Suprapubic skin (tissue), 4 donors: ENCODE measurements around the gene TMEM145. TPM values are rescaled to one million over a fixed set of nuclear protein-coding genes. Genes with fewer than 3 reads are reported as not detected.
A peak's percentile ranks its signal among the peaks of the same experiment; 100 is the strongest.
"Not testable (repeated sequence)": the region's sequence is repeated elsewhere in the genome, so short reads cannot be mapped to it uniquely, and the experiment has no call there.

ENCODE experiments used
- DNase-seq, 2 donors: peaks; one replicate each; pipeline ENCODE4 v3.0.0-alpha.2; 2019; ENCODE audit warnings: low spot score in 2 of 2
- H3K27ac ChIP-seq: fragments of 200-600 bp; sonication (generic); one replicate; pipeline ENCODE4 v1.5.1; 2019
- H3K27me3 ChIP-seq: fragments of 200-600 bp; sonication (generic); one replicate; pipeline ENCODE4 v1.5.1; 2019
- H3K36me3 ChIP-seq: fragments of 200-600 bp; sonication (generic); one replicate; pipeline ENCODE4 v1.5.1; 2019
- H3K4me1 ChIP-seq: fragments of 200-600 bp; sonication (generic); one replicate; pipeline ENCODE4 v1.5.1; 2019
- H3K4me3 ChIP-seq: fragments of 200-600 bp; sonication (generic); one replicate; pipeline ENCODE4 v1.5.1; 2019; ENCODE audit warnings: mild to moderate bottlenecking
- H3K9me3 ChIP-seq: fragments of 200-600 bp; sonication (generic); one replicate; pipeline ENCODE4 v1.5.1; 2019
- CTCF ChIP-seq, 2 donors: fragments of 200-600 bp in 1 of 2; fragments of 450-650 bp in 1 of 2; sonication (generic) in 1 of 2; IDR thresholded peaks; one replicate each; pipeline ENCODE4 v1.5.1; 2016 to 2019; ENCODE audit warnings: antibody characterized with exemption in 2 of 2, mild to moderate bottlenecking in 1 of 2, moderate library complexity in 1 of 2
- EP300 ChIP-seq: sonication (generic); formaldehyde crosslinking; IDR thresholded peaks from one replicate; pipeline ENCODE4 v1.6.1; 2017; ENCODE audit warnings: antibody characterized with exemption
- POLR2A ChIP-seq, 2 donors: fragments of 450-650 bp; IDR thresholded peaks; one replicate each; pipeline ENCODE4 v1.6.1; 2017; ENCODE audit warnings: antibody characterized with exemption in 2 of 2, mild to moderate bottlenecking in 2 of 2, moderate library complexity in 2 of 2
- POLR2AphosphoS5 ChIP-seq, 3 donors: sonication (generic); formaldehyde crosslinking; IDR thresholded peaks; one replicate each; pipeline ENCODE4 v1.6.1; 2017; ENCODE audit warnings: antibody characterized with exemption in 3 of 3
- WGBS: methylation state at CpG from one replicate; pipeline ENCODE4 v1.1.5; 2018; 5-methylcytosine and 5-hydroxymethylcytosine counted together
- total RNA-seq, 4 donors: library from RNA; depleted of rRNA; stranded (reverse); fragments of >200 nt; gene quantifications; one replicate each; pipeline ENCODE4 v1.1.0, GENCODE V29; 2016

The TMEM145 gene
- 1 to 10 TPM in 1 of 4 donors, not detected in 3; 4.2 TPM for total RNA-seq

- Histone ChIP-seq H3K36me3 (no peaks in the 10 kb centered on the region), H3K9me3 (no peaks in the 10 kb centered on the region), H3K27ac (no peak within 1 kb of the TSS), H3K4me3 (peak within 1 kb of the TSS; percentile 52), H3K27me3 (peaks cover 29% of the 10 kb centered on the region), H3K4me1 (peaks cover 19% of the 10 kb centered on the region)
- WGBS = 1% methylated on average over 35 of the region's 67 CpGs
- DNase-seq = no peak
- no peak for TF ChIP-seq POLR2AphosphoS5 (IDR thresholded peaks at IDR 0.05)
- no peak for TF ChIP-seq CTCF (IDR thresholded peaks at IDR 0.05)
- no peak for TF ChIP-seq POLR2A (IDR thresholded peaks at IDR 0.05)
- TF ChIP-seq EP300 = no peak
Observed at GRCh38 chr19:42313096-42313839, at the start of gene TMEM145. Gene TMEM145 (plus strand): TSS chr19:42313309. CDS start chr19:42313377, 68 bp downstream.

- H3K36me3 ChIP-seq, H3K4me3 ChIP-seq, H3K27ac ChIP-seq, DNase-seq, H3K9me3 ChIP-seq, H3K27me3 ChIP-seq: not testable (repeated sequence)
- H3K4me1 ChIP-seq = peaks cover 24% of the 10 kb centered on the region
- WGBS = 89% methylated on average over 4 of the region's 4 CpGs
Observed at GRCh38 chr19:42266105-42266504, 47.0 kb upstream of the TMEM145 start.

- not testable (repeated sequence) for H3K4me3 ChIP-seq, H3K27me3 ChIP-seq, H3K9me3 ChIP-seq, H3K36me3 ChIP-seq
- peak overlapping the region; percentile 100 for H3K27ac ChIP-seq
- whole genome bisulfite sequencing = 92% methylated on average over 25 of the region's 25 CpGs
- DNase-seq = peak in 1 of 2 donors; percentile 55
- peaks cover 33% of the 10 kb centered on the region for H3K4me1 ChIP-seq
Observed at GRCh38 chr19:42266928-42267603, 46.0 kb upstream of the TMEM145 start.

- H3K27me3 ChIP-seq = no peaks in the 10 kb centered on the region
- H3K9me3 ChIP-seq = no peaks in the 10 kb centered on the region
- DNase-seq = no peak
- H3K4me1 ChIP-seq = peaks cover 33% of the 10 kb centered on the region
- WGBS = 4% methylated on average over 11 of the region's 13 CpGs
- TF ChIP-seq POLR2AphosphoS5 (IDR thresholded peaks at IDR 0.05) = no peak
- TF ChIP-seq EP300 = no peak
- no peak for TF ChIP-seq POLR2A (IDR thresholded peaks at IDR 0.05)
- no peak for TF ChIP-seq CTCF (IDR thresholded peaks at IDR 0.05)
- H3K4me3 ChIP-seq = peak overlapping the region; percentile 78
- peaks cover 10% of the 10 kb centered on the region for H3K36me3 ChIP-seq
- H3K27ac ChIP-seq = peak overlapping the region; percentile 100
Observed at GRCh38 chr19:42267644-42268141, 45.4 kb upstream of the TMEM145 start.

GRCh38 chr19:42268142-42268703, 44.9 kb upstream of the TMEM145 start:
- H3K4me1 ChIP-seq = peaks cover 33% of the 10 kb centered on the region
- under 1% methylated on average over 38 of the region's 46 CpGs for WGBS
- DNase-seq = peak; percentile 100
- peak overlapping the region; percentile 100 for H3K27ac ChIP-seq
- H3K27me3 ChIP-seq = no peaks in the 10 kb centered on the region
- peak overlapping the region; percentile 78 for H3K4me3 ChIP-seq
- TF ChIP-seq CTCF (IDR thresholded peaks at IDR 0.05) = no peak
- peak in 2 of 3 donors; percentile 51 to 90 for TF ChIP-seq POLR2AphosphoS5 (IDR thresholded peaks at IDR 0.05)
- peak in 1 of 2 donors; percentile 54 for TF ChIP-seq POLR2A (IDR thresholded peaks at IDR 0.05)
- peaks cover 15% of the 10 kb centered on the region for H3K36me3 ChIP-seq
- no peaks in the 10 kb centered on the region for H3K9me3 ChIP-seq
